22Rv1 (cell line): Measurements from ENCODE around the gene CNTFR.
"Not testable (repeated sequence)": the region's sequence is repeated elsewhere in the genome, so short reads cannot be mapped to it uniquely, and the experiment has no call there.

Experiments used
- CTCF ChIP-seq: fragments of 450-650 bp; IDR thresholded peaks from 2 replicates; pipeline ENCODE4 v1.5.1; 2017; ENCODE audit warnings: mild to moderate bottlenecking
- ZFX ChIP-seq: fragments of 450-650 bp; IDR thresholded peaks from 2 replicates; pipeline ENCODE4 v1.6.1; 2017; ENCODE audit warnings: antibody characterized with exemption, borderline replicate concordance

- TF ChIP-seq CTCF, ZFX: not testable (repeated sequence)
Measured at GRCh38 chr9:34532041-34532440, 57.5 kb downstream of the CNTFR start.
